ENCODE data around the gene EPX.

EPX gene

DNA sequence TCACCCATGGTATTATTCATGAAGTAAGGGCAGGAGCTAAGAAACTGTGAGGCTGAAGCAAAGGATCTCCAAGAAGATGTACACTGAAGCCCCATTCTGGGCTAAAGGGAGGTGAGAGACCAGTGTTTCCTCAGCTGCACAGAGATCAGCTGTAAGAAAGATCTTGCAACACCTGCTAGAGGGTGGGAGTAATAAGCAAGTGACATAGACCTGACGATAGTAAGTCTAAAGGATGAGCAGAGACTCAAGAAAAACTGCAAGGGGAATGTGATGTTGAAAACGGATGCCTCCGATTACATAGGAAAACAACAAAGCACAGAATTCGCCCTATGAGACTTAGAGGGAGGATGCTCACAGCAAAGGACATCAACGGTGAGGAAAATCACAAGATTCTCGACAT lies 25.8 kb upstream of the EPX start, which contains the start of gene OR4D2:
OR4D2 (plus strand) TSS at position 301 of the 400 bp plus-strand sequence. CDS start 2,674 bp downstream, outside the sequence.
- H3K4me1 Mint-ChIP-seq (ENCODE audit: low read depth in 2 of 2), result peaks cover 28 to 45% of the 10 kb centered on the region in 2 donors
- peaks cover 0 to 3% of the 10 kb centered on the region in 2 donors for H3K9me3 Mint-ChIP-seq
- H3K27me3 Mint-ChIP-seq, result no peaks in the 10 kb centered on the region
- peak within 1 kb of the TSS in 1 of 2 donors; percentile 41 for H3K27ac Mint-ChIP-seq
- ATAC-seq (replicated peaks) (no peak), DNase-seq (no peak)
- peak within 1 kb of the TSS in 1 of 2 donors; percentile 33 for H3K4me3 Mint-ChIP-seq
- H3K36me3 Mint-ChIP-seq (ENCODE audit: insufficient read depth), result no peaks in the 10 kb centered on the region

DNA sequence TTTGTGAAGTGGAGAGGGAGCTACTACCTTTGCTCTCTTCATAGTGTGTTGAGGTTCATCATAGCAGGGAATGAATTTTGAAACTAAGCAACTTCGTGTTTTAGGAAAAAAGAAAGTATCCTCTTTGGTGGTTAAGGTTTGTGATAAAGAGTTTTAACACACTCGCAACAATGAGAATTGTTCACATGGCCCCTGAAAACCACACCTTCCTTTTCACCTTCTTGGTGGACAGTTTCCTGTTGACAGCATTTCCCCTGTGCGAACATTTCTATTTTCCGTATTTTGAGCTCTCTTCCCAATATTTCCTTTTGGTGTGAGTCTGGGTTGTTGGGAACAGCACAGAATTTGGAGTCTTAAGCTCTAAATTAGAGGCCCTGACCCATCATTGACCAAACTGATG lies 21.9 kb upstream of the EPX start:
- peaks cover 0 to 3% of the 10 kb centered on the region in 2 donors for H3K9me3 Mint-ChIP-seq
- peak overlapping the region; percentile 64 to 67 for H3K4me3 Mint-ChIP-seq
- H3K27me3 Mint-ChIP-seq, result no peaks in the 10 kb centered on the region
- peaks cover 36 to 55% of the 10 kb centered on the region in 2 donors for H3K4me1 Mint-ChIP-seq (ENCODE audit: low read depth in 2 of 2)
- ATAC-seq (replicated peaks), result no peak
- H3K27ac Mint-ChIP-seq, result peak overlapping the region; percentile 95 to 97
- no peak for DNase-seq
- no peaks in the 10 kb centered on the region for H3K36me3 Mint-ChIP-seq (ENCODE audit: insufficient read depth)

DNA sequence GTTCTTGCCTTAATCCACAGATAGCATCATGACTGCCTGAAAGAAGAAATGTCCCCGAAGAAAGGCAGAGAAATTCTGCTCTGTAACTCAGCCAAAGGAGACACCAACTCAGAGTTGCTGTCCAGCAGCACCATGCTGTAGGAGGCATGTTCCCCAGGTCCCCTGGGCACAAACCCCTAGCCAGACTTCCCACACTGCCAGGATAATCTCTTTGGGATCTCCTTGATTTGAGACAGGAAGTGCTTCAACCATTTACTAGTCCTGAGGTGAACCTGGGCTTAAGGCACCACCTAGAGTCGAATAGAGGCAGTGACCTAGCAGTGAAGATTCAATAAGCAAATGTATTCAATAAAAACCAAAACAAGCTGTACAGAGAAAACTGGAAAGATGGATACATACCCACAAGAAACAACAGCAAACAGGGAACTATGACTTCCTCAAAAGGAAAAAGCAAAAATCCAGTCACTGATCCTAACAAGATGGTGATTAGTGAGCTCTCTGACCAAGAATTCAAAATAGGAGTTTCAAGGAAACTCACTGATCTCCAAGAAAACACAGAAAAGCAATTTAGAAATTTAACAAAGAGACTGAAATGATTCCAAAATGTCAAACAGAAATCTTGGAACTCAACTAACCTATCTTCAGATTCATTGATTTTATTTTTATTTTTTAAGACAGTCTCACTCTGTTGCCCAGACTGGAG lies 20.0 kb upstream of the EPX start:
- peaks cover 31 to 49% of the 10 kb centered on the region in 2 donors for H3K4me1 Mint-ChIP-seq (ENCODE audit: low read depth in 2 of 2)
- peaks cover 0 to 3% of the 10 kb centered on the region in 2 donors for H3K9me3 Mint-ChIP-seq
- peaks cover 0 to 14% of the 10 kb centered on the region in 2 donors for H3K27me3 Mint-ChIP-seq
- ATAC-seq (replicated peaks) (peak; percentile 91), DNase-seq (peak; percentile 38 to 48 (median 40))
- peak overlapping the region; percentile 46 to 55 for H3K4me3 Mint-ChIP-seq
- H3K27ac Mint-ChIP-seq, result peak overlapping the region in 1 of 2 donors; percentile 23
- H3K36me3 Mint-ChIP-seq (ENCODE audit: insufficient read depth), result no peaks in the 10 kb centered on the region

DNA sequence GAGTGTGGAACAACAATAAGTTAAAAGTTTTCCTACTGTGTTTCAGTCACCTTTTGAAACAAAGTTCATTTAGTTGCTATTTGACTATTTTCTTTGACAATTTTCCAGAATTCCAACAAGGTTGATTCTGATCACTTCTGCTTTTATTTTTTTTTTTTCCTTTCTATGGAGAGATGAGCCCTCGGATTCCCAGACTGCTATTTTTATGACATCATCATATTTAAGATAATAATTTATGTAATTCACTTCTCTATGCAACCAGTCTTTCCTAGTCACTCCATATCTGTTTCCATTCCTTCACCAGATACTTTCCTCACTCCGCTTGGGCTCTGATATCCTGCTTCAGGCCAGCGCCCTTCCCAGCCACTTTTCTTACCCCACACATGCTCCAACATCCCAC lies 17.7 kb upstream of the EPX start:
- no peaks in the 10 kb centered on the region for H3K9me3 Mint-ChIP-seq
- no peak overlapping the region for H3K4me3 Mint-ChIP-seq
- no peak overlapping the region for H3K27ac Mint-ChIP-seq
- peaks cover 23 to 26% of the 10 kb centered on the region in 2 donors for H3K4me1 Mint-ChIP-seq (ENCODE audit: low read depth in 2 of 2)
- H3K27me3 Mint-ChIP-seq, result peaks cover 0 to 16% of the 10 kb centered on the region in 2 donors
- DNase-seq (no peak), ATAC-seq (replicated peaks) (no peak)
- no peaks in the 10 kb centered on the region for H3K36me3 Mint-ChIP-seq (ENCODE audit: insufficient read depth)

DNA sequence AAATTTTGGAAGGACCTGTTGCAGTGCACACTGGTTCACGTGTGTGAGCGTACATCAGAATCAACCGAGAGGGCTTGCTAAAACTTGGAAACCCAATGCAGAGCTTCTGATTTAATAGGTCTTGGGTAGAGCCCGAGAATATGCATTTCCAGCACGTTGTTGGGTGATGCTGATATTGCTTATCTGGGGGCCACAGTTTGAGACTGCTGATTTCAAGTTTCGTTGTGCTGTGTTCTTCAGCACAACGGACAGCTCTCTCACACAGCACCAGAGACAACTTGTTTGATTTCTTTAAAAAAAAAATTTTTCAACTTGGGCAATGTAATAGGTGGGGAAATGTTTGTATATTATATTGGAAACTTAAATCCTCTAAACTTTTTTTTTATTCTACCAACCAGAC lies 16.3 kb upstream of the EPX start:
- Mint-ChIP-seq H3K36me3 (ENCODE audit: insufficient read depth) (no peaks in the 10 kb centered on the region), H3K27me3 (peaks cover 0 to 16% of the 10 kb centered on the region in 2 donors), H3K27ac (no peak overlapping the region), H3K9me3 (no peaks in the 10 kb centered on the region), H3K4me3 (no peak overlapping the region), H3K4me1 (ENCODE audit: low read depth in 2 of 2) (peaks cover 13 to 15% of the 10 kb centered on the region in 2 donors)
- ATAC-seq (replicated peaks) (no peak), DNase-seq (no peak)

DNA sequence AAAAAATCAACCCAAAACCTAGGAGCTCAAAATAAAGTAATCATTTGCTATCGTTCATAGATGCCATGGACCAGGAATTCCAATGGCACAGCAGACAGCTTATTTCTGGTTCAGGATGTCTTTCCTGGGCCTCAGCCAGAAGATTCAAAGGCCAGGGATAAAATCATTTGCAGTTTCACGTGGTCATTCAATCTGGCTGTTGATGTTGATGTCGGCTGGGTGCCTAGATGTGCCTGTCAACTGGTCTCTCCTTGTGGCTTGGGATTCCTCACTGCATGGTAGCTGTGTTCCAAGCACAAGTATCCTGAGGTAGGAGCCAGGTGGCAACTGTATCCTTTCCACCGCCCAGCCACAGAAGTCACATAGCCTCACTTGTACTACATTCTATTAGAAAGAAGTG lies 10.7 kb upstream of the EPX start:
- no peak for ATAC-seq (replicated peaks)
- DNase-seq, result no peak
- Mint-ChIP-seq H3K4me1 (ENCODE audit: low read depth in 2 of 2) (no peaks in the 10 kb centered on the region), H3K9me3 (no peaks in the 10 kb centered on the region), H3K27ac (no peak overlapping the region), H3K27me3 (peaks cover 0 to 11% of the 10 kb centered on the region in 2 donors), H3K4me3 (no peak overlapping the region), H3K36me3 (ENCODE audit: insufficient read depth) (no peaks in the 10 kb centered on the region)

DNA sequence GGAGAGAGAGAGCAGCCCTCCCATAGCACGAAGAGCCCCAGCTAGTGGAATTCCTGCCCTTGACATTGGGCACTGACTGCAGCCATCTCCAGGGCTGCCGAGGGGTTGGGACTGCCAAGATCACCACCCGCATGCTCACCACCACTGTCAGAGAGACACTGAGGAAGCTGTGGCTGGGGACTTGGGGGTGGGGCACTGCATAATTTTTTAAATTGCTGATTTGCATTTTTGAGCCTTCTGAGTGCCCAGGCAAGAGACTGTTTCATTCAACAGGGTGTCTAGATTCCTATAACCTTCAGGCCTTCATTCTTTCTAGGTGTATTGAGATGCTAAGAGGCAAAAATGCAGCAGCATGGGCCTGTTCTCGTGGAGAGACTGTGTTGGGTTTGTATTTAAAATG lies 9.0 kb upstream of the EPX start:
- Mint-ChIP-seq H3K9me3 (no peaks in the 10 kb centered on the region), H3K27me3 (peaks cover 7 to 18% of the 10 kb centered on the region in 2 donors), H3K4me3 (no peak overlapping the region), H3K27ac (peak overlapping the region in 1 of 2 donors; percentile 12), H3K36me3 (ENCODE audit: insufficient read depth) (no peaks in the 10 kb centered on the region), H3K4me1 (ENCODE audit: low read depth in 2 of 2) (no peaks in the 10 kb centered on the region)
- DNase-seq, result no peak
- no peak for ATAC-seq (replicated peaks)

DNA sequence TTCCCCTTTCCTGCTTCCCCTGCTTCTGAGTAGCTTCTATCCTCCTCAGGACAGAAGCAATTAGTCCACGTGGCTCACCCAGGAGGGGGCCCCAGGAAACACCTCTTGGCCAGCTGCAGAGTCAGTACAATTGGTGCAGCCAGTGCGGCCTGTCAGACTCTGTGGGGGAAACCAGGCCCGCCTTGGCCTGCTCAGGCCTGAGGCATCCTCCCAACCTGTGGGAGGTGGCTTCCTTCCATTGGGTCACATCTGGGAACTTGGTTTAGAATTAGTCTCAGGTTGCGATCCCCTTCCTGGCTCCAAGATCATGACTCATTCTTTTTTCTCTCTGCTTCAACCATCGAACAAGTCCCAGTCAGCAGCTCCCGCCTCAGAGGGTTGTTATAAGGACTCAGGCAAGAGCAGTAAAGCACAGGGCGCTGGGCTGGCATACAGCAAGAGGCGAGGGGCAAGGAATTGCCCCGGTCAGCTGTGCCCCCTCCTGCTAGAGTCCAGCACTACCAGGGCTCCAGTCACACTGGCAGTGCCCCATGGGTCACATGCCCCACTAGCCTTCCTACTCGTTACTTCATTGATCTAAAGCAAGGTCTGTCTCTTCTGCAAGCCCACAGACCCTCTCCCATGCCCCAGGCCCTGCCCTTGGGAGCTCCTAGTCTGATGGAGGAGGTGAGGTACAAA lies 8.1 kb upstream of the EPX start:
- Mint-ChIP-seq H3K4me3 (no peak overlapping the region), H3K27me3 (peaks cover 11 to 21% of the 10 kb centered on the region in 2 donors), H3K4me1 (ENCODE audit: low read depth in 2 of 2) (no peaks in the 10 kb centered on the region), H3K36me3 (ENCODE audit: insufficient read depth) (no peaks in the 10 kb centered on the region), H3K9me3 (no peaks in the 10 kb centered on the region), H3K27ac (no peak overlapping the region)
- no peak for DNase-seq
- ATAC-seq (replicated peaks), result no peak

DNA sequence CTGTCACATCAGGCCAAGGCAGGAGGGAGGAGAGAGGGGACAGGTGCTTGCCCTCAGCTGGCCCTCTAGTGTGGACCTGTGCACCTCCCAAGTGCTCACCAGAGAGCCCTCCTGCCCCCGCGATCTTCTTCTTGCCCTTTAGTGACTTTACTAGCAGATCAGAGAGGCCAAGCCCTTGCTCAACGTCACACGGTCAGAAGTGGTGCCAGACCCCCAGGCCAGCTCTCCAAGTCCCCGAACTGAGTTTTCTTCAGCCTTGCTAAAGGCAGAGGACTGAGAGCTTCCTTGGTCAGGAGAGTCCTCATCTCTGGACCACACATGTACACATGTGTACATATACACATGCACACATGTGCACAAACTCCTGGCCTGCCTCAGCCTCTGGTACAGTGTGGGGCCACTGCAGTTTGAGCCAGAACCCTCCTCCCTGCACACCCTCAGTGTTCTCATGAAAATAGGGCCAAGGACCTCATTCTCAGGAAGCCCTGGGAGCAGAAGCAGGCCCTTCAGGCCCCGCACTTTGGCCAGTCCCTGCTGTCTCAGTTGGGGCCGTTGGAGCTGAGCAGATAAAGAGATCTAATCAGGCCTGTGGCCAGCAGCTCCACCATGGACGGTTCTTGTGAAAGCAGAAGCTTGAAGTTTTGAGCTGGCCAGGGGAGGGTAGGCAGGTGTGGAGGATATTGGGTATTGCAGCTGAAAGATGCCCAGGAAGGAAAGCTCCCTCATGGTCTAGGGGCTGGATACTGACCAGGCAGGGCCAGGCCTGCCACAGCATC lies 7.4 kb upstream of the EPX start:
- H3K9me3 Mint-ChIP-seq, result no peaks in the 10 kb centered on the region
- no peak overlapping the region for H3K4me3 Mint-ChIP-seq
- H3K27me3 Mint-ChIP-seq, result peaks cover 18 to 29% of the 10 kb centered on the region in 2 donors
- H3K36me3 Mint-ChIP-seq (ENCODE audit: insufficient read depth), result no peaks in the 10 kb centered on the region
- H3K27ac Mint-ChIP-seq, result no peak overlapping the region
- ATAC-seq (replicated peaks) (no peak), DNase-seq (no peak)
- H3K4me1 Mint-ChIP-seq (ENCODE audit: low read depth in 2 of 2), result no peaks in the 10 kb centered on the region

DNA sequence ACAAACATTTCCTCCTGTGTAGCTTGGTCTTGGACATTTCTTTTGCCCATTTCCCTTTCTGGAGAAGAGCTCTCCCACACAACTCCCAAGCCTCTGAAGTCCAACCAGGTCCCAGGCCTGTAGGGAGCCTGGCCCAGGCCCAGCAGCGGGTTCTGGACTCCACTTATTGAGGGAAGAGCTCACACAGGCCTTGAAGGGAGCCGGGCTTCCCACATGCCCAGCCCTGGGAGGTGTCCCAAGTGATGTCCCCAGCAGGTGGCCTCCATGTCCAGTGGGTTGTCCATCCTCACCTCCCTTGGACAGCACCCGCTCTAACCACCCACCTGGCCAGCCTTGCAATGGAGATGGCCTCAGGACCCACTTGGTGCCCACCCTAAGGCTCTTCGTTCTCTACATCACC lies 5.9 kb upstream of the EPX start:
- no peak overlapping the region for H3K4me3 Mint-ChIP-seq
- H3K27ac Mint-ChIP-seq, result peak overlapping the region in 1 of 2 donors; percentile 72
- no peaks in the 10 kb centered on the region for H3K9me3 Mint-ChIP-seq
- DNase-seq (no peak), ATAC-seq (replicated peaks) (no peak)
- H3K4me1 Mint-ChIP-seq (ENCODE audit: low read depth in 2 of 2), result no peaks in the 10 kb centered on the region
- H3K36me3 Mint-ChIP-seq (ENCODE audit: insufficient read depth), result no peaks in the 10 kb centered on the region
- H3K27me3 Mint-ChIP-seq, result peaks cover 29 to 43% of the 10 kb centered on the region in 2 donors

DNA sequence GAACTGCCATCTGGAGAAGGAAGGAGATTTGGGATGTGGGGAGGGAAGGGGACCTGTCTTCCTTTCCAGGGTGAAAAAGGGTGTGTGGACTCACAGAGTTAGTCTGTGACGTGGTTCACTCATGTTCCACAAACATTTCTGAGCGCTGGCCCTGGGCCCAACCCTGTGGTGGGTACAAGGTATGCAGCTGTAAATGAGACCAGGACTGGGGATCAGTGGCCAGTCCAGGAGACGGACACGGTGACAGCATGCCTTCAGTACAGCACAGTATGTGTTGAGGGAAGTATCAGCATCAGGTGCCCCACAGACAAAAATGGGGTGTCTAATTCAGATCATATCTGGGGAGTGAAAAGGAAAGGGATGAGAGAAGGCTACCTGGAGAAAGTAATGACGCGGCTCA lies 5.5 kb upstream of the EPX start:
- Mint-ChIP-seq H3K9me3 (no peaks in the 10 kb centered on the region), H3K36me3 (ENCODE audit: insufficient read depth) (no peaks in the 10 kb centered on the region), H3K27ac (no peak overlapping the region), H3K4me3 (no peak overlapping the region), H3K4me1 (ENCODE audit: low read depth in 2 of 2) (no peaks in the 10 kb centered on the region), H3K27me3 (peaks cover 29 to 48% of the 10 kb centered on the region in 2 donors)
- DNase-seq (no peak), ATAC-seq (replicated peaks) (no peak)

DNA sequence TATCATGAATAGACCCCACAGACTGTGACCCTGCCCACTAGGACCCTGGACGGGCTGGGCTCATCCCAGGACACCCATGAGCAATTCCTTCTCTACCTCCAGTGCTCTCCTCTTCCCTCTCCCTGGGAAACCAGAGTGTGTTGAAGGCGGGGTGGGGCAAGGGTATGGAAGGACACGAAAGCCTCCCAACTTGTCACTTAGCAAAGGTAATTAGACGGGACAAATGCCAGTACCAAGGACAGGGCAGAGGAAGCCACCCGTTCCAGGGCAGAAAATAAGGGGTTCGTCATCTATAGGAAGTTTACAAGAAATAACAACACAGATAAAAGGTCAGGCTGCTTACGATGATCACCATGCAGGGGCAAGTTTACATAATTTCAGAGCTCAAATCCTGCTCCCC lies 4.9 kb upstream of the EPX start:
- no peaks in the 10 kb centered on the region for H3K36me3 Mint-ChIP-seq (ENCODE audit: insufficient read depth)
- H3K27ac Mint-ChIP-seq, result no peak overlapping the region
- DNase-seq, result no peak
- H3K4me3 Mint-ChIP-seq, result no peak overlapping the region
- H3K4me1 Mint-ChIP-seq (ENCODE audit: low read depth in 2 of 2), result no peaks in the 10 kb centered on the region
- H3K9me3 Mint-ChIP-seq, result no peaks in the 10 kb centered on the region
- no peak for ATAC-seq (replicated peaks)
- H3K27me3 Mint-ChIP-seq, result peaks cover 29 to 52% of the 10 kb centered on the region in 2 donors

DNA sequence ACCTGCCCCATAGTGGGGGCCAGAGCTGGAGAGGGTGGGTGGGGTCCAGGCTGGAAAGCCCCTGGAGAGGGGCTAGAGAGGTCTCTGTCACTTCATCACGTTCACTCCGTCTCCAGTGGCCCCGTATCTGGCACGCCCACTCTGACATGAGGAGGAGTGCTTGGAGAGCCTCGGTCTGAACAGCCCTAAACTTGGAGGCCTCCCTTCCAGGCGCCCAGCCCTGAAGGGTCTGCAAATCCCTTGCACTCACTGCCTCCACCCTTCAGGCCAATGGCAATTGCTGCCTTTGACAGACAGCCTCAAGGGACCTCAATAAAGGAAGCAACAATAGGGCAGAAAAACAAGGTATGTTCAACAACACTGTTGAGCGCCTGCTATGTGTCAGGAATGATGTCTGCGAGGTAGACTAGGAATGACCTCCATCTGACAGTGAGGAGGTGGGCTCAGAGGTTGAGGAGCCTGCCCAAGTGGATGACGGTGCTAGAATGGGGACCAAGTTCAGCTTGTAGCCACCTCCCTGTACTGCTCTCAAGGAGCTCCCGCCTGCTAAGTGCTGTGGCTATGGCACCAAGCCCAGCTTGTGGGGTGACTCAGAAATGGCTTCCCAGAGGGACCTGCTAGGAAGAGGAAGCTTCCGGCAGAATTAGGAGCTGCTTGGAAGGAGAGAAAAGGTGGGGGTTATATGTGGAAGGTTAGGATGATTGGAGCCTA lies 2.9 kb upstream of the EPX start:
- DNase-seq, result no peak
- H3K27ac Mint-ChIP-seq, result peak overlapping the region in 1 of 2 donors; percentile 15

More for the DNA sequence above, 2.9 kb upstream of the EPX start:
- Mint-ChIP-seq H3K9me3 (no peaks in the 10 kb centered on the region), H3K36me3 (ENCODE audit: insufficient read depth) (no peaks in the 10 kb centered on the region), H3K27me3 (peaks cover 29 to 52% of the 10 kb centered on the region in 2 donors), H3K4me1 (ENCODE audit: low read depth in 2 of 2) (no peaks in the 10 kb centered on the region), H3K4me3 (no peak overlapping the region)
- ATAC-seq (replicated peaks), result no peak
